Stimulated activated CD4-positive, alpha-beta T cell treated with anti-CD3 and anti-CD28 coated beads, Interleukin-2, amount 100 ng/mL, for 48 hours (primary cell): ENCODE data around the gene SPRED2.

Source experiments
- DNase-seq, 2 donors: peaks; one replicate each; pipeline ENCODE4 v3.0.0-alpha.2; 2020

Gene SPRED2

GRCh38 chr2:65413106-65413505 is 19.3 kb downstream of the SPRED2 start:
- no peak for DNase-seq

- no peak for DNase-seq
Measured at GRCh38 chr2:65411056-65411795, 21.2 kb downstream of the SPRED2 start.

GRCh38 chr2:65409045-65409444 is 23.4 kb downstream of the SPRED2 start:
- DNase-seq = no peak

GRCh38 chr2:65407240-65407639 is 25.2 kb downstream of the SPRED2 start:
- no peak for DNase-seq

DNA sequence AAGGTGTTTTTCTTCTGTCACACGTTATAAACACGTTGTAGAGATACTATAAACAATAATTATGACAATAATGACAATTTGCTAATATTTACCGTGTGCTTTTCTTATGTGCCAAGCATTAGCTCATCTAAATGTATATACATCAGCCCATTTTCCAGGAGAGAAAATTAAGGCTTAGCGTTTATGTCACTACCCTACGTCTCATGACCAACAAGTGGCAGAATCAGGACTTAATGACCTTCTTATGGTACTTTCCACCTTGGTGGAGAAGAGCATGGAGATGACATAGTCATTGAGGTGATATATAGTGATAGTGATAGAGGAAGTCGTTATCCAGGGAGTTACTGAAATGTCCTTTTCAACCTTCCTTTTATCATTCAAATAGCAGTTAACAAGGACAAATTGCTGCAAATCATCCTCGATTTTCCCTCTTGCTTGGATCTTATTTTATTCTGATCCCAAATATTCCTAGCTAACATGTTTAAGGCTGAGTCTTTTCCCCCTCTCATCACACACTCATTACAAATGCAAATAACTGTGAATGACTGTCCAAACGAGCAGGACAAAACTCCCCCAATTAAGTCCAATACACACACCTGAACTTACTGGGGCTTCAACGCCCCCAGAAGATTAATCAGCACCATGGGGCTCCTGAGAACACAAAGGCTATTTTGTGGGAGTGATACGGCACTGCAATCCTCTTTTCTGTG is 27.3 kb downstream of the SPRED2 start:
- no peak for DNase-seq

GRCh38 chr2:65403529-65403915 is 28.9 kb downstream of the SPRED2 start:
- no peak for DNase-seq

DNA sequence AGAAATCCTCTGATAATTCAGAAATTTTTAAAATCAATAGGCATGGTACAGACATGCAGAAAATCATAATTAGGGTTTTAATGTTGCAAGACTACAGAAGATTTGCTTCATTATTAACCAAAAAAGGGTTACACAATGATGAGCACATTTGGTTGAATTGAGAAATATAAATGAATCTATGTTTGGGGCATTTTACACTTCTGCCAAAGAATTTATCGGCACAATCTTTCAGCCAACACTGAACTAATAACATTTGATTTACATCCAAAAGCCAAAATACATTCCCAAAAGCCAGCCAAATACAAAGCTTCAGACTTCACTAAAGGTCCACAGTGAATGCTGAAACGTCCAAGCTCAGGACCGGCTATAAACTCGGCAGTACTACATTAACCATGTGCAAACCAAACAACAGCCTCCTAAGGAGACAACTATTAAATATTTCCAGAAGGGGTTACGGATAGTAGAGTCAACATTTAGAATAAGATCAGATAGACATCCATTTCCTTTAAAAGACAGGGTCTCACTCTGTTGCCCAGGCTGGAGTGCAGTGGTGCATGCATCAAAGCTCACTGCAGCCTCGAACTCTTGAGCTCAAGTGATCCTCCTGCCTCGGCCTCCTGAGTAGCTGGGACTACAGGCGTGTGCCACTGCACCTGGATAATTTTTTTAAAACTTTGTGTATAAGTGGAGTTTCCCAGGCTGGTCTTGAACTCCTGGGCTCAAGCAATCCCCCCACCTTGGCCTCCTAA is 29.4 kb downstream of the SPRED2 start:
- DNase-seq = no peak

GRCh38 chr2:65402323-65402722 is 30.1 kb downstream of the SPRED2 start:
- no peak for DNase-seq

DNA sequence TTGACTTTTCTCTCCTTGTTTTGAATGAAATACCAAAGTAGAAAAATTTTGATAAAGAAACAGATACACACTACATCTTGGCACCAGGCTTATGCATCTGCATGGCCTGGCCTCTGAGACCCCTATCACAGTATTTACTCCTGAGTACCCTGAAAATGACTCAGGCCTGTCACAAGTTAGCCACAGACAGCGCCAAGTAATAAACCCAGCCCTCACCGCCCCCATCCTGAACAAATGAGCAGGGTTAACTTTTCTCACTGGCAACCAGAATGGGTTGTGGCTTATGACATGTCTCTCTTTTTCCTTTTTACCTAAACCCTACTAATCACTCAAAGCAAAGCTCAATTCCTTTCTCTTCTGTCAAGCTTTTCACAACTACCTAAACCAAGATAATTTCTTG is 35.3 kb downstream of the SPRED2 start:
- DNase-seq = peak in 1 of 2 donors; percentile 11

GRCh38 chr2:65396348-65397026 is 35.9 kb downstream of the SPRED2 start:
- no peak for DNase-seq

GRCh38 chr2:65395621-65396347 is 36.6 kb downstream of the SPRED2 start:
- DNase-seq = no peak

GRCh38 chr2:65393743-65394422 is 38.5 kb downstream of the SPRED2 start:
- DNase-seq = no peak

DNA sequence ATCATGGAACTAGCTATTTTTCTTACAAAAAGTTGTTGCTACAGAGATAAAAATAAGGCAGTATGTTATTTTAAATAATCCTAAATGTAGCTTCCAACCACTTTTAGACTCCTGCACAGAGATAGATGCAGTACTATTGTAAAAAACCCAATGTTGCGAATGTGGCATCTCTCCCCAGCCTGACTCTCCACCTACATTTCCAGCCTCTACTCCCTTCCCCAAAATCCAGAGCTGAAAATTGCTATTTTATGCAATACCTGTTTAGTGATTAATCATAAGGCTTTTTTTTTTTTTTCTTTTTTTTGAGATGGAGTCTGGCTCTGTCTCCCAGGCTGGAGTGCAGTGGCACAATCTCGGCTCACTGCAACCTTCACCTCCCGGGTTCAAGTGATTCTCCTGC is 39.4 kb downstream of the SPRED2 start:
- DNase-seq = no peak

DNA sequence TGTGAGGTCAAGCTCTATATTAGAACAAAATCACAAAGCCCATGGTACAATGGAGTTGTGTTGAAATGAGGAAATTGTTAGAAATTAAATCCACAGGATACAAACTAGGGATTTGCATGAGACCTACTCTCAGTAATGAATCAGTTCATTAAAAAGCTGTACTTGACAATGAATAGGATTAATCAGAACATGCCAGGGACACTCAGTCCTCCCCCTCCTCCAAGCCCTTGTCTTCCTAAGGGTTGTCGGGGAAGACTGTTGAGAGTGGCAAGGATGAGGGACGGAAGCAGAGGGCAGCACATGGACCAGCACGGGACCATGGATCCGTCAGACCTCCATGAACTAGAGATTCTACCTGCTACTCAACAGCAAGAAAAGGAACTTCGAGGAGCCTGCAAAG is 39.8 kb downstream of the SPRED2 start:
- DNase-seq = no peak

DNA sequence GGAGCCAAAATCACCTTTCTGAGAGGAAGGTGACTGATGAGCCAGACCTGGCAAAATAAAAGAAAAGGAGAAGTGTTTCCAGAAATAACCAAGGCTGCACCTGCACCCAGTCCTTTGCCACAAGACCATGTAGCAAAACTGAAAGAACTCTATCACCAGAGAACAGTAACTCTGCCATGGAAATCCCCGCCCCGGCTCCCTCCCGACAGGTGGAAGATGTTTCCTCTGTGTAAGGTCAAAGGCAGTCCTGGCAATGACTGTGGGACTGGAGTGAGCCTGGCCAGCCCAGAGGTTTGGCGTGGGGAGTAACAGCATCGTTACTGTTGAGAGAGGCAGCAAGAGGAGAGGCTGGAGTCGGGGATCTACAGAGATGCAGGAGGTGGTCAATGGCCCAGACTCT is 42.3 kb downstream of the SPRED2 start:
- DNase-seq = no peak

- DNase-seq = no peak
Measured at GRCh38 chr2:65389476-65389875, 42.9 kb downstream of the SPRED2 start.

GRCh38 chr2:65388596-65389390 is 43.6 kb downstream of the SPRED2 start:
- no peak for DNase-seq

GRCh38 chr2:65388051-65388531 is 44.3 kb downstream of the SPRED2 start:
- DNase-seq = no peak

- no peak for DNase-seq
Measured at GRCh38 chr2:65386989-65387388, 45.4 kb downstream of the SPRED2 start.

DNA sequence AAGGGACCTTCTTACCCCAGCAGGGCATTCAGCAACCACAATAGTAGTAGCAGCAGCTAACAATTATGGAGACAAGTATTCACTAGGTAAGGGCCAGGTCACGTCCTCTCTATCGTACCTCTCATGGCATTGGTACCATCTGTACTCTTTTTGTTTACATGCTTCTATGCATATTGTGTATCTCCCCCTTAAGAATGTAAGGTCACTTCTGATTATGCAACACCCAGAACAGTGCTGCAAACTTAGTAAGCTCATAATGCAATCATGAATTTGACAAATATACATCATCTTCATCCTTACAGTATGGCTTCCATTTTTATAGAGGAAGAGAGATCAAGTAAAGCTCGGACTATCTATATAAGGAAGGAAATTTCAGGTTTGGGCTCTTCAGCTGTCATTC is 46.1 kb downstream of the SPRED2 start:
- no peak for DNase-seq
